Mucosa of rectum (tissue), 2 donors: ENCODE data around the gene SEMA4D.
A peak's percentile ranks its signal among the peaks of the same experiment; 100 is the strongest.

Experiments used
- H3K27ac ChIP-seq, 2 donors: one replicate each; pipeline ENCODE4 v1.7.0; 2013; ENCODE audit warnings: inconsistent platforms in 2 of 2, low read depth in 2 of 2, low read length in 2 of 2
- H3K27me3 ChIP-seq, 2 donors: one replicate each; pipeline ENCODE4 v1.7.0; 2013; ENCODE audit warnings: low read length in 2 of 2; ENCODE audit not compliant: control insufficient read depth in 2 of 2, insufficient read depth in 2 of 2
- H3K36me3 ChIP-seq, 2 donors: one replicate each; pipeline ENCODE4 v1.7.0; 2013; ENCODE audit warnings: low read length in 2 of 2; ENCODE audit not compliant: control insufficient read depth in 2 of 2, insufficient read depth in 2 of 2
- H3K4me1 ChIP-seq, 2 donors: one replicate each; pipeline ENCODE4 v1.7.0; 2013; ENCODE audit warnings: low read length in 2 of 2, mild to moderate bottlenecking in 1 of 2; ENCODE audit not compliant: control insufficient read depth in 2 of 2, insufficient read depth in 2 of 2
- H3K4me3 ChIP-seq, 2 donors: one replicate each; pipeline ENCODE4 v1.7.0; 2013; ENCODE audit warnings: low read length in 2 of 2
- H3K9ac ChIP-seq, 2 donors: one replicate each; pipeline ENCODE4 v1.7.0; 2013; ENCODE audit warnings: low read length in 2 of 2, low read depth in 1 of 2, mild to moderate bottlenecking in 1 of 2
- H3K9me3 ChIP-seq, 2 donors: one replicate each; pipeline ENCODE4 v1.7.0; 2013; ENCODE audit warnings: low read length in 2 of 2; ENCODE audit not compliant: control insufficient read depth in 2 of 2
- donor health status: healthy.
- donor health status: Normal muscosa, but diverticular disease.

The SEMA4D gene

DNA sequence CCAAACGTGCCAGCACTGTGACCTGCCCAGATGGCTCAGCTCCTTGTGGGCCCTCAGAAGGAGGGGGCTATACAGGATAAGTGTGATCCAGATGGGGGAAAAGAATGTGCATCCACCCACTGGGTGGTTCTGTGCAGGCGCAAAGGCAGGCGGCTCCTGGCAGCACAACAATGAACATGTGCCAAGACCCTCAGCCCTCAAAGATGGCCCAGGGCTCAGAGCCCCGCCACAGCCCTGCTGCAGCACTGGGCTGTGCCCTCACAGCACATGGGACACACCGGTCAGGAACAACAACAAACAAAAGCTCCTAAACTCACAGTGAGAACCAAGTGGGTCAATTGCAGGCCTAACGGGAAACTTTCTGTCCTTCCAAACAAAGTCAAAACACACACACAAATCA is 4.7 kb downstream of the SEMA4D start:
- H3K27ac ChIP-seq, result no peak overlapping the region
- no peaks in the 10 kb centered on the region for H3K9me3 ChIP-seq
- no peak overlapping the region for H3K9ac ChIP-seq
- no peaks in the 10 kb centered on the region for H3K27me3 ChIP-seq
- H3K4me1 ChIP-seq, result peaks cover 6 to 29% of the 10 kb centered on the region in 2 donors
- H3K4me3 ChIP-seq, result no peak overlapping the region
- H3K36me3 ChIP-seq, result no peaks in the 10 kb centered on the region

DNA sequence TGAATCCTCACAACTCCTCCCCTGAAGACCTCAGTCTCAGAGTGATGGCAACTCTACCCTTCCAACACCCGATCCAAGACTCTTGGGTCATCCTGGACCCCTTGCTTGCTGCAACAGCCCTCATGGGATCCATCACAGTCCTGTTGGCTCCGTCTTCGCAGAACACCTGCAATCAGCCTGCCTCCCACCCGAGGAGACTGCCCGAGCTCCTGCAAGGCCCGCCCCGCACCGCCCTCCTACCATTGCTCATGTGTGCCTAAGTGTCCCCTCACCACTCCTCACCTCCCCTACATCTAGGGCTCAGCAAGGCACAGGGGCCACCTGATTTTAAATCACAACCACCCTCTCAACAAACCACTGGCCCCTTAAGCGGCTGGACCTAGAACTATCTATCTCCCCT is 5.3 kb downstream of the SEMA4D start:
- H3K4me1 ChIP-seq, result peaks cover 5 to 28% of the 10 kb centered on the region in 2 donors
- no peak overlapping the region for H3K4me3 ChIP-seq
- no peaks in the 10 kb centered on the region for H3K36me3 ChIP-seq
- no peak overlapping the region for H3K9ac ChIP-seq
- no peaks in the 10 kb centered on the region for H3K27me3 ChIP-seq
- no peaks in the 10 kb centered on the region for H3K9me3 ChIP-seq
- no peak overlapping the region for H3K27ac ChIP-seq

DNA sequence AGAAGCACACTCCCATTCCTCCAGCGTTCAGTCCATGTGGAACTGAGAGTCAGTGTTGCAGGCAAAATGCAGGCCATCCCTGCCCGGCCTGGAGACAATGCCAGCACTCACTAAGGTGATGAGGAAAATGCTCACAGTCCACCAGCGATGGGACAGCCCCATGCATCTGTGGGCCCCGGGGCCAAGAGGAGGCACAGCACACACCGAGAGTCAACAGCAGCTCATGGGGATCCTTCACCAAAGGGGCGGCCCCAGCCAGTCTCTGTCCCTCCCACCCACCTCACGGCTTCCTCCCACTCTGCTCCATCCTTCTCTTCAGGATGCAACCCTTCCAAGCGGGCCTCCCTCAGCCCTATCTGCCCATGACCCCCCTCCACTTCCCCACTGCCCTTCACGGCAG is 6.2 kb downstream of the SEMA4D start:
- H3K4me1 ChIP-seq, result peaks cover 5 to 24% of the 10 kb centered on the region in 2 donors
- no peak overlapping the region for H3K27ac ChIP-seq
- no peak overlapping the region for H3K9ac ChIP-seq

GRCh38 chr9:89489548-89490530 is 8.1 kb downstream of the SEMA4D start:
- Histone ChIP-seq H3K9me3 (no peaks in the 10 kb centered on the region), H3K36me3 (no peaks in the 10 kb centered on the region), H3K27me3 (no peaks in the 10 kb centered on the region), H3K9ac (no peak overlapping the region), H3K4me1 (peaks cover 5 to 10% of the 10 kb centered on the region in 2 donors), H3K4me3 (peak overlapping the region in 1 of 2 donors; percentile 13), H3K27ac (no peak overlapping the region)

More for the DNA sequence above, 6.2 kb downstream of the SEMA4D start:
- Histone ChIP-seq H3K27me3 (no peaks in the 10 kb centered on the region), H3K4me3 (no peak overlapping the region), H3K36me3 (no peaks in the 10 kb centered on the region), H3K9me3 (no peaks in the 10 kb centered on the region)

- Histone ChIP-seq H3K4me1 (peaks cover 7 to 13% of the 10 kb centered on the region in 2 donors), H3K27ac (no peak overlapping the region), H3K36me3 (no peaks in the 10 kb centered on the region), H3K9ac (no peak overlapping the region), H3K27me3 (no peaks in the 10 kb centered on the region), H3K4me3 (no peak overlapping the region), H3K9me3 (no peaks in the 10 kb centered on the region)
Observed at GRCh38 chr9:89488936-89489335, 9.0 kb downstream of the SEMA4D start.

- no peaks in the 10 kb centered on the region for H3K27me3 ChIP-seq
Observed at GRCh38 chr9:89488131-89488530, 9.8 kb downstream of the SEMA4D start.

DNA sequence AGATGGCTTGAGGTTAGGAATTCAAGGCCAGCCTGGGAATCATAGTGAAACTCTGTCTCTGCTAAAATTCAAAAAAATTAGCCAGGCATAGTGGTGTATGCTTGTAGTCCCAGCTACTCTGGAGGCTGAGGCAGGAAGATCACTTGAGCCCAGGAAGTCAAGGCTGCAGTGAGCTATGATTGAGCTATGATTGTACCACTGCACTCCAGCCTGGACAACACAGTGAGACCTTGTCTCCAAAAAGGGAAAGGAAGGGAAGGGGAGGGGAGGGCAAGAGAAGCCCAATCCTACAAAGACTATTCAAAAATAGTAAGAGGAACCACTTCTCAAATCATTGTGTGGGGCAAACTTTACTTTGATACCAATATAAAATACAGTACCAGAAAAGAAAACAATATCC is 11.2 kb downstream of the SEMA4D start:
- no peak overlapping the region for H3K27ac ChIP-seq
- H3K4me1 ChIP-seq, result peaks cover 6 to 20% of the 10 kb centered on the region in 2 donors
- H3K4me3 ChIP-seq, result no peak overlapping the region
- H3K36me3 ChIP-seq, result no peaks in the 10 kb centered on the region
- H3K9ac ChIP-seq, result no peak overlapping the region
- no peaks in the 10 kb centered on the region for H3K9me3 ChIP-seq
- no peaks in the 10 kb centered on the region for H3K27me3 ChIP-seq

More at GRCh38 chr9:89488131-89488530, 9.8 kb downstream of the SEMA4D start:
- Histone ChIP-seq H3K36me3 (no peaks in the 10 kb centered on the region), H3K9me3 (no peaks in the 10 kb centered on the region), H3K9ac (no peak overlapping the region), H3K27ac (no peak overlapping the region), H3K4me1 (peaks cover 5 to 13% of the 10 kb centered on the region in 2 donors), H3K4me3 (no peak overlapping the region)

GRCh38 chr9:89484475-89485404 is 13.2 kb downstream of the SEMA4D start:
- H3K4me1 ChIP-seq, result peaks cover 6 to 16% of the 10 kb centered on the region in 2 donors
- peak overlapping the region in 1 of 2 donors; percentile 60 for H3K4me3 ChIP-seq
- peak overlapping the region in 1 of 2 donors; percentile 5 for H3K27ac ChIP-seq
- no peak overlapping the region for H3K9ac ChIP-seq
- H3K36me3 ChIP-seq, result no peaks in the 10 kb centered on the region
- no peaks in the 10 kb centered on the region for H3K27me3 ChIP-seq
- H3K9me3 ChIP-seq, result no peaks in the 10 kb centered on the region

DNA sequence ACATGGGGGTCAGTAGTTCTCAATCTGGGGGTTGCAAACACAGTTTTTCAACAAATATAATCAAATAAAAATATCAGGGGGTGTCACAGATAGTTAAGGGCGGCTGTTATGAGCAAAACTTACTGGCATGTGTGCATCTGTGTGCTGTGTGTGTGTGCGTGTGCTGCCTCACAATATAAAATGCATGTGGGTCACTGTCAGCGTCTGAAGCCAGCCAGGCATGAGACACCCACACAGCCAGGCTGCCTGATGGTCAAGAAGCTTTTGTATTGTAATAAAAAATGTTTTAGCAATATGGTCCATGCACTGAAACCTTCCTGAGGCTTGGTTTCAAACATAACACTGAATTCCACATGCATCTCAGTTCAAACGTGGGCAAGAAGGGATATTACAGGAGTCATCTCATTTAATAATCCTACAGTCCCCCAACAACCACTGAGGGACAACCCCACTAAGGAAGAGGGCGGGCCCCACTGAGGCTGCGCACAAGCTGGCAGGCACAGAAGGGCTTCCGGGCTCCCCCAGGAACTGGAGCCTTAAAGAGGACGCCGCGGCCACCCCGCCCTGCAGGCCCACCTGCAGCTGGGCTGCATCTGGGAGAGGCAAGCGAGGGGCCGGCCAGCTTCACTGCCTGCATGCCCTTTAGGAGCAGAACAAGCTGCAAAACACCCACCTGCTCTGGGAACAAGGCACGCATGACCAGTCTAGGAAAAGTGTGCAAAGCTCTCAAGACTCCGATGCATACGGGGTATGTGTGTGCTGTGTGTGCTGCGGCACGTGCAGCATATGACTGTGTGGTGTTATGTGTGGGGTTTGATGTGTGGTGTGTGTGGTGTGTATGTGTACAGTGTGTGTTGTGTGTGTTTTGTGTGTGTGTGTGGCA is 14.1 kb downstream of the SEMA4D start:
- Histone ChIP-seq H3K9me3 (peaks cover 0 to 3% of the 10 kb centered on the region in 2 donors), H3K27me3 (no peaks in the 10 kb centered on the region), H3K4me1 (peaks cover 6 to 16% of the 10 kb centered on the region in 2 donors), H3K27ac (peak overlapping the region in 1 of 2 donors; percentile 5), H3K9ac (no peak overlapping the region), H3K36me3 (peaks cover 0 to 2% of the 10 kb centered on the region in 2 donors), H3K4me3 (peak overlapping the region in 1 of 2 donors; percentile 60)
